DOHH2 (cell line): Measurements from ENCODE around the gene PDE4A.

Experiments
- CTCF ChIP-seq: fragments of 200-600 bp; sonication (generic); IDR thresholded peaks from one replicate; pipeline ENCODE4 v1.5.1; 2014; ENCODE audit warnings: antibody characterized with exemption, mild to moderate bottlenecking, low read depth, low read length; ENCODE audit not compliant: poor library complexity, severe bottlenecking
- EZH2phosphoT487 ChIP-seq: fragments of 200-600 bp; sonication (generic); IDR thresholded peaks from 2 replicates; pipeline ENCODE4 v1.6.1; 2017; ENCODE audit warnings: borderline replicate concordance, mild to moderate bottlenecking, antibody characterized with exemption, low read length, moderate library complexity, mixed read lengths

DNA sequence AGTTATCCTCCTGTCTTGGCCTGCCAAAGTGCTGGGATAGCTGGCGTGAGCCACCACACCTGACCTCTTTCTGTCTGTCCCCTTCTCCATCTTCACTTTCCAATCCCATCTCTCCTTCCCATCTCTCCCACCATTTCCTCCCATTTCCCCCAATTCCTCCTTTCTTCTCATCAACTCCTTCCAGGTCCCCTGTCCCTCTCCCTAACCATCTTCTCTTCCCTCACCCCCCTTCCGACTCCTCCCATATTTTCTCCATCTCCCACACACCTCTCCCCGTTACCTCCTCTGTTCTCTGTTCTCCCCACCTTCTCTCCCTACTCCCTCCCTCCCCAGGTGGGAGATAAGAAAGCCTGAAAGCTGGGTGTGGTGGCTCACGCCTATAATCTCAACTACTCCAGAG lies 42.2 kb downstream of the PDE4A start:
- TF ChIP-seq CTCF (no peak), EZH2phosphoT487 (no peak)
